Activated CD4-positive, CD25-positive, alpha-beta regulatory T cell treated with anti-CD3 and anti-CD28 coated beads, Interleukin-2, amount 50 U/mL, for 16 hours (primary cell): ENCODE data around the gene SEPHS2.
A peak's percentile ranks its signal among the peaks of the same experiment; 100 is the strongest.

Experiments
- DNase-seq: peaks from one replicate; pipeline ENCODE4 v3.0.0-alpha.2; 2020; ENCODE audit warnings: low read depth, low spot score

SEPHS2 gene

GRCh38 chr16:30429678-30430427, 15.8 kb downstream of the SEPHS2 start, which contains the start of gene DCTPP1:
DCTPP1 (minus strand) TSS chr16:30430030; CDS start chr16:30429980, 50 bp downstream.
- DNase-seq, result peak; percentile 89

GRCh38 chr16:30429418-30429677, 16.3 kb downstream of the SEPHS2 start:
- no peak for DNase-seq

DNA sequence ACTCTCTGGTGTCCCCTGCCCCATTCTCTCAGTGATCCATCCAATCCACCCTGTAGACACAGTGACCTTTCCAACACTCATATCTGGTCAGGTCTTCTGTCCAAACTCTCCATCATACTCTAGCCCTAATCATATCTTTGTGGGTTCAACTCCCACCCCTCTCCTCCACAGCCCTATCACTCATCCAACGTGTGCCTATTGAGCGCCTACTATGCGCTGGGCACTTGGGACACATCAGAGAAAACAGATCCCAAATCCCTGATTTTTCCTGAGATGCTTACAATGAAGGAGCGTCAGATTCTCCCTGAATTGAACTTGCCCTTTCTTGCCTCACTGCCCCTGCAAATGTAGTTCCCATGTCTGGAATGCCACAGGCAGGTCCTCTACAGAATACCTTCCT, 17.6 kb downstream of the SEPHS2 start:
- DNase-seq, result no peak

DNA sequence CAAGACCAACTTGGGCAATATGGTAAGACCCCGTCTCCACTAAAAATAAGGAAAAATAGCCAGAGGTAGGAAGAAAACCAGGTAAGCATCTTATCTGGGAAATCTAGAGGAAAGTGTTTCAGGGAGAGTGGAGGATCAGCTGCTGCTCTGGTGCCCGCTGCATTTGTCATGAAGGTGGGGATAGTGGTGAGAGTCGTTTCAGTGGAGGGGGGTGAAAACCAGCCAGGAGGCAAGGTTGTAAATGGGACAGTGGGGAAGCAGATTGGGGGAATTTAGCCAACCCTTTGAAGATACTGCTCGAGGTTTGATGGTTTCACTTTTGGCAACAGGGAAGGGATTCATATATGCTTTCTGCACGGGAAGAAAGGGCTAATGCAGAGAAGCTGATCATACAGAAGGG, 24.7 kb downstream of the SEPHS2 start:
- no peak for DNase-seq

- DNase-seq, result no peak
These were observed 27.1 kb downstream of the SEPHS2 start for GRCh38 chr16:30418350-30419181.

GRCh38 chr16:30417529-30418349, 27.9 kb downstream of the SEPHS2 start:
- DNase-seq, result peak; percentile 74

GRCh38 chr16:30416624-30417528, 28.8 kb downstream of the SEPHS2 start:
- no peak for DNase-seq

- DNase-seq, result no peak
These were observed 29.5 kb downstream of the SEPHS2 start for GRCh38 chr16:30416047-30416603.

DNA sequence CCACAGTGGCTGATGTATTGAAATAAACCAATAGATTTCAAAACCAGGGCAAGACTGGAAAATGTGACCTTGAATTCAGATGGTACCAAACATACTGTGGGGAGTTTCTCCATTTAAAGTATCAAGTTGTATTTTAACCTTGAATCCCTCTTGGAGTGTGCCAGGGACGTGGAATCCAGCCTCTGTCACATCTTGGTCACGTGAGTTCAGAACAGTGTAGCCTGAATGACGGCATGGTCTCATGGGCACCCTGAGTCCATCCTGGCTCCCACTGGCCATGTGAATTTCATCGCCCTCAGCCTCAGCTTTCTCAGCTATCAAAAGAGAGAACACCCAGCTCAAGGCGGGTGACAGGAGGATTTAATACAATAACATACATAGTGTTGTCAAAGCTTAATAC, 31.5 kb downstream of the SEPHS2 start:
- DNase-seq, result no peak

DNA sequence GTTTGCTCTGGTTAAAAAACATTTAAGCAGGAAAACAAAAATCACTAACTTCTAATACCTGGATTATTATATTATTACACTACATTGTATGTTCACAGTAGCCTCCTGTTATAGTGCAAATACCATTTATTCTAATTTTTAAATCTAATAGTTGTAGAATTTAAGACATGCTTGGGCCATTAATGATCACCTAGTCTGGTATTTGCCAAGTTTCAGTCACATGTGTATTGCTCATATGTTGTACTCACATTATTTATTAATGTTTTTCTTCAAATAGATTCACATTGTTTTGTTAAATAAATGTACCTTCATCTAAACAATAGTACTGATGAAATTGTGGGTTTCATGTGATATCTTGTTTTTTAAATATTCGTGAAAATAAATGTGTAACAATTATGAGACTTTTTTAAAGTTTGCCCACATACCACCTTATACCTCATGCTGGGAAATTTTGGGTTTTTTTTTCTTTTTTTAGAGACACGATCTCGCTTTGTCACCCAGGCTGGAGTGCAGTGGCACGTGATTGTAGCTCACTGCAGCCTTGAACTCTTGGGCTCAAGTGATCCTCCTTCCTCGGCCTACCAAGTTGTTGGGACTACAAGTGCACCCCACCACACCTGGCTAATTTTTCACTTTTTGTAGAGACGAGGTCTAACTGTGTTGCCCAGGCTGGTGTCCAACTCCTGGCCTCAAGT, 32.4 kb downstream of the SEPHS2 start:
- no peak for DNase-seq

DNA sequence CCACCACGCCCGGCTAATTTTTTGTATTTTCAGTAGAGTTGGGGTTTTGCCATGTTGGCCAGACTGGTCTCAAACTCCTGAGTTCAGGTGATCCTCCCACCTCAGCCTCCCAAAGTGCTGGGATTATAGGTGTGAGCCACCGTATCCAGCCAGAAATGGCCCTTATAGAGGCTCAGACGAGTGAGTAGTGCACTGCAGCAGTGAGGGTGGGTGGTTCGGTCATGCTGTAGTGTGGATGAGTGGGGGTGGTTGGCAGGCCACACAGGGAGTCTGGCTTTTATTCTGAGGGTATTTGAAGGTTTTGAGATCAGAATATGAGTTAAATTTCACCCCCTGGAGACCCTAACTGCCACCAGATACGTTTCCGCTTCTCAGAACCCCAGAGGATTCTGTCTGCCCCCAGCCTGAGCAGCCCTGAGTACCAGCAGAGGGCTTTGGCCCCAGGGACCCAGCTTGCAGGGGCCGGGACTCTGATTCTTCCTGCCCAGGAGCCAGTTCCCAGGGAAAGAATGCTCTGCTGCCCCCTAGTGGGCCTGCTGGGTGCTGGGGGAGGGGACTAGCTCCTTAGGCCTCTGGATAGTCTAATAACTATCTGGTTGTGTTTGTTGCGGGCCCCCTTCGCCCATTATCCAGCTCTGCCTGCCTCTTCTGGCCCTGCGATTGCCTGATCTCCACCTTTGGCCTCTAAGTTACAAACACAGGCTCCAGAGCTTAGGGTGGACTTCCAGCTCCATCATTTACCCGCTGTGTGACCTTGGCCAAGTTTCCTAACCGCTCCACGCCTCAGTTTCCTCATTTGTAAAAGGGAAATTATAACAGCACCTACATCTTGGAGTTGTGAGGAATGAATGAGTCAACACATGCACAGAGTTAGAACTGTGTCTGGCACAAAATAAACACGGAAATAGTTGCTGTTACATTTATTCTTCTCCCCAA, 36.3 kb downstream of the SEPHS2 start:
- peak; percentile 87 for DNase-seq

GRCh38 chr16:30407804-30408534, 37.7 kb downstream of the SEPHS2 start:
- DNase-seq, result no peak

DNA sequence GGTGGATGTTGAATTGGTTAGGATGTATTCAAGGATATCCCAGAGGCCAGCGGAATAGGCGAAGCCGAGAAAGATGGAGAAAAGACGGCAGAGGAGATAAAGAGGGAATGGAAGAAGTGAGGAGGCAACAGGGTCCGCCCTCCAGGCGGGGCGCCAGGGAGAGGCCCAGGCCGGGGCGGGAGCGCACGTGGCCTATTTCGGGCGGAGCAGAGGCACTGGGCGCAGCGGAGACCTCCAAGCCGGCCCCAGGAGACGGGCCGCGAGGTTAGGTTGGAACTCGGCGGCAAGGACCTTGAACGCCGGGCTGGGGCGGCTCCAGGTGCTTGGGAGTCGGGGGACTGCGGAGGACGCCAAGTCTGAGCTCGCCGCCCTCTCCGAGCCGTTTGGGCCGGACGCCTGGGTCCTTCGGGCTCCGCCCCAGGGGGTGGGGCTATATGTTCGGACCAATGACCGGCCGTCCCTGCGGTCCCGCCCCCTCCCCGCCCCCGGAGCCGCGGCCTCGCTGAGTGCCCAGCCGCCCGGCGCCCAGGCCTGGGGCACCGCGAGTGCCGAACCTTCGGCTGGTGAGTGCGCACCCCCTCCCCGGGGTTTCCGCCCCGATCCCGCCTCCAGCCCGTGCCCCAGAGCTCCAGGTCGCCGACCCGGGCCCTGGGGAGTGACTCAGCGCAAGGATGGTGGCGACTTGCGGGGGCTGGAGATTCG, 38.4 kb downstream of the SEPHS2 start, which contains the start of gene ZNF771:
Gene ZNF771, plus strand, starts transcription at position 505 of the 702 bp plus-strand sequence. CDS start 448 bp downstream, outside the sequence.
- peak; percentile 76 for DNase-seq

DNA sequence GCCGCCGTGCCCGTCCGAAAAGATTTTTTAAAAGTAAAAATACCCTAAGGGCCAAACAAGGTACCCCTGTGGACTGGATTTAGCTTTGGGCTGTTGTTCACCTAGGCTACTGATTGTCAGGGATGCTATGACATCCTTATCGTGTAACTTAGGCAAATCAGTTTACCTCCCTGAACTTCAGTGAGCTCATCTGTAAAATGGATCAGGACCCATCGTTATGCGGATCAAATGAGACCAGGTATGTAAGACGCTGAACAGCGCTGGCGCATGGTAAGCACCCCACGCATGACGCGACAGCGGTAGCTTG, 38.9 kb downstream of the SEPHS2 start:
- no peak for DNase-seq

- no peak for DNase-seq
These were observed 43.8 kb downstream of the SEPHS2 start for GRCh38 chr16:30401768-30402425.

DNA sequence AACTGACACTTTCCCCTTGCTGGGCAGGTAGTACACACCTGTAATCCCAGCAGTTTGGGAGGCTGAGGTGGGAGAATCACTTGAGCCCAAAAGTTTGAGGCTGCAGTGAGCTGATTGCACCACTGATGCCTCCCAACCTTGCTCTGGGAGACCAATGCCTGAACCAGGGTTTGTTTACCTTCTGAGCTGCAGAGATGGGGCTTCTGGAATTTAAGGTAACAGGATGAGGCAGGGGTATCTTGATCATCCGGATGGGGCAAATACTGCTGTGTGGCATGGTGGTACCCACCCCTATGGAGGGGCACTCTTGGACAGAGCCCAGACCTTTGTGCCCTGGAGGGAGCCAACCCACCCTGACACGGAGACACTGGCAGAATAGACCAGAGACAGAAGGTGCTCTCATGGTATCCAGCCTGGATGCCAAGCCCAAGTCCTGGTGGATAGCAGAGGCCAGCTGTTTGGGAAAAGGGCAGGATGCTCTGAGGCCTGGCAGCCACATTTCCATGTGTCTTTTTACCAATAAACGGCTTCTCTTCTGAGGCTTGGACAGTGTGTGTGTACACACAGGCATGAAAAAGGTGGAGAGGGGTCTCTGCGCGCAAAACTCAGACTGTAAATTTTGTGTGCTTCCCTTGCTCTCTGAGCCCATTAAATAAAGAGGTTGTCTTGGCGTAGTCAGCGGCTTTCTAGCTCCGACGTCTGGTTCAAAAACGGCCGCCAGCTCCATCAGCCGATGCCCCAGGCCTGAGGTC, 46.1 kb downstream of the SEPHS2 start:
- DNase-seq, result no peak
